Measurements from ENCODE around the gene TMEM14A. TPM values are rescaled to one million over a fixed set of nuclear protein-coding genes. Genes with fewer than 3 reads are reported as not detected.

Gene TMEM14A
- total RNA-seq: 114 TPM

GRCh38 chr6:52670502-52671409, at the start of gene TMEM14A:
Gene TMEM14A (plus strand): TSS chr6:52671113. CDS start chr6:52677103, 5,990 bp downstream.

Small RNA genes within 50 kb of the gene (small RNA-seq; reads per million reads assigned to genes)
- gene AL109918.2: not detected

Other genes with a start within 250 kb of the TMEM14A start
- gene TRAM2, start 94.1 kb upstream of the TMEM14A start, total RNA-seq: 2.8 TPM
- not detected for gene GSTA2, start 92.4 kb downstream of the TMEM14A start, total RNA-seq
- not detected for gene GSTA1, start 132.7 kb downstream of the TMEM14A start, total RNA-seq
- gene GSTA5, start 169.7 kb downstream of the TMEM14A start, total RNA-seq: not detected
- 0.69 TPM for gene GSTA3, start 238.6 kb downstream of the TMEM14A start, total RNA-seq